HL-60 (cell line): ENCODE results near the gene DUOX2.

Experiments
- DNase-seq, 2 experiments: peaks; one replicate each; pipeline ENCODE4 v3.0.0-alpha.2; 2010 to 2020; ENCODE audit warnings: low read depth in 1 of 2, low spot score in 1 of 2
- H3K27ac ChIP-seq: fragments of 250-450 bp; sonication (Bioruptor Pico); replicated peaks from 2 replicates; pipeline ENCODE4 v1.5.1; 2020; ENCODE audit warnings: mild to moderate bottlenecking, moderate library complexity
- H3K27me3 ChIP-seq: fragments of 250-450 bp; sonication (Bioruptor Pico); 2 replicates; pipeline ENCODE4 v1.5.1; 2021; ENCODE audit warnings: mild to moderate bottlenecking, moderate library complexity; ENCODE audit not compliant: insufficient read depth, poor library complexity, severe bottlenecking
- H3K4me3 ChIP-seq: replicated peaks from 2 replicates; pipeline ENCODE4 v1.5.1; 2011; ENCODE audit warnings: mild to moderate bottlenecking, control low read depth, low read length; ENCODE audit not compliant: insufficient read depth
- CTCF ChIP-seq: IDR thresholded peaks from one replicate; pipeline ENCODE4 v1.5.1; 2011; ENCODE audit warnings: low read length, control low read depth, inconsistent platforms; ENCODE audit not compliant: insufficient read depth
- GABPA ChIP-seq: IDR thresholded peaks from 2 replicates; pipeline ENCODE4 v1.6.1; 2012; ENCODE audit warnings: low read depth
- POLR2AphosphoS5 ChIP-seq: IDR thresholded peaks from 2 replicates; pipeline ENCODE4 v1.6.1; 2012; ENCODE audit warnings: low read depth
- REST ChIP-seq: IDR thresholded peaks from 2 replicates; pipeline ENCODE4 v1.6.1; 2012; ENCODE audit warnings: low read depth; ENCODE audit not compliant: insufficient replicate concordance
- SPI1 ChIP-seq: IDR thresholded peaks from 2 replicates; pipeline ENCODE4 v1.6.1; 2012; ENCODE audit warnings: low read depth, mild to moderate bottlenecking, borderline replicate concordance

The DUOX2 gene

GRCh38 chr15:45146405-45146804, 32.4 kb upstream of the DUOX2 start:
- H3K27ac ChIP-seq = no peak overlapping the region
- peak in 1 of 2 experiments; percentile 58 for DNase-seq
- TF ChIP-seq REST (no peak), CTCF (no peak), SPI1 (no peak), POLR2AphosphoS5 (no peak), GABPA (no peak)

GRCh38 chr15:45144775-45145174, 30.8 kb upstream of the DUOX2 start:
- Histone ChIP-seq H3K27ac (no peak overlapping the region), H3K27me3 (no peaks in the 10 kb centered on the region), H3K4me3 (no peak overlapping the region)
- no peak for DNase-seq
- TF ChIP-seq REST (no peak), POLR2AphosphoS5 (no peak), GABPA (no peak), SPI1 (no peak), CTCF (no peak)

More at GRCh38 chr15:45146405-45146804, 32.4 kb upstream of the DUOX2 start:
- H3K27me3 ChIP-seq = no peaks in the 10 kb centered on the region
- H3K4me3 ChIP-seq = no peak overlapping the region

- no peaks in the 10 kb centered on the region for H3K27me3 ChIP-seq
- no peak for DNase-seq
- no peak overlapping the region for H3K4me3 ChIP-seq
- TF ChIP-seq POLR2AphosphoS5 = no peak
- no peak for TF ChIP-seq SPI1
- TF ChIP-seq REST = no peak
- no peak for TF ChIP-seq CTCF
- no peak for TF ChIP-seq GABPA
- no peak overlapping the region for H3K27ac ChIP-seq
Observed at GRCh38 chr15:45143946-45144345, 30.0 kb upstream of the DUOX2 start.
